GM21825 (cell line): ENCODE results near the gene LINGO4.
A peak's percentile ranks its signal among the peaks of the same experiment; 100 is the strongest.

Source experiments
- ATAC-seq: cut with Tn5 transposase; IDR thresholded peaks from one replicate; pipeline ENCODE4 v1.9.1; 2021; ENCODE audit warnings: mild to moderate bottlenecking, moderate library complexity; ENCODE audit not compliant: unreplicated experiment

Gene LINGO4

GRCh38 chr1:151814971-151815545 lies 9.8 kb upstream of the LINGO4 start:
- ATAC-seq: no peak

GRCh38 chr1:151814426-151814825 lies 9.2 kb upstream of the LINGO4 start:
- no peak for ATAC-seq

- no peak for ATAC-seq
Observed at GRCh38 chr1:151813271-151813977, 8.2 kb upstream of the LINGO4 start.

GRCh38 chr1:151811181-151811580 lies 6.0 kb upstream of the LINGO4 start:
- ATAC-seq: no peak

GRCh38 chr1:151809985-151810556 lies 4.9 kb upstream of the LINGO4 start:
- ATAC-seq: no peak

GRCh38 chr1:151809290-151809984 lies 4.2 kb upstream of the LINGO4 start:
- no peak for ATAC-seq

- ATAC-seq: no peak
Observed at GRCh38 chr1:151807766-151808165, 2.5 kb upstream of the LINGO4 start.

GRCh38 chr1:151807131-151807530 lies 1.9 kb upstream of the LINGO4 start:
- ATAC-seq: no peak

GRCh38 chr1:151806170-151806569 lies 951 bp upstream of the LINGO4 start:
- no peak for ATAC-seq

GRCh38 chr1:151803915-151804314 lies 1.3 kb downstream of the LINGO4 start:
- ATAC-seq: no peak

- ATAC-seq: no peak
Observed at GRCh38 chr1:151803164-151803563, 2.1 kb downstream of the LINGO4 start.

GRCh38 chr1:151802372-151802771 lies 2.8 kb downstream of the LINGO4 start:
- no peak for ATAC-seq

- no peak for ATAC-seq
Observed at GRCh38 chr1:151801846-151802245, 3.4 kb downstream of the LINGO4 start.

- ATAC-seq: no peak
Observed at GRCh38 chr1:151801310-151801820, 3.9 kb downstream of the LINGO4 start.

GRCh38 chr1:151800830-151801229 lies 4.4 kb downstream of the LINGO4 start:
- no peak for ATAC-seq

GRCh38 chr1:151799179-151800022 lies 5.8 kb downstream of the LINGO4 start:
- no peak for ATAC-seq

- no peak for ATAC-seq
Observed at GRCh38 chr1:151798571-151798970, 6.6 kb downstream of the LINGO4 start.

GRCh38 chr1:151790940-151791651 lies 14.1 kb downstream of the LINGO4 start:
- peak; percentile 4 for ATAC-seq

- ATAC-seq: peak; percentile 90
Observed at GRCh38 chr1:151790071-151790939, 14.9 kb downstream of the LINGO4 start, which contains the start of gene TDRKH. TSS of gene TDRKH (minus strand) at chr1:151790500. CDS start at chr1:151783022, 7,478 bp downstream.
